Measurements from ENCODE around the gene OR4F6. TPM values are rescaled to one million over a fixed set of nuclear protein-coding genes. Genes with fewer than 3 reads are reported as not detected.

The OR4F6 gene
- total RNA-seq, 1 experiment from 2014 or later: not detected

DNA sequence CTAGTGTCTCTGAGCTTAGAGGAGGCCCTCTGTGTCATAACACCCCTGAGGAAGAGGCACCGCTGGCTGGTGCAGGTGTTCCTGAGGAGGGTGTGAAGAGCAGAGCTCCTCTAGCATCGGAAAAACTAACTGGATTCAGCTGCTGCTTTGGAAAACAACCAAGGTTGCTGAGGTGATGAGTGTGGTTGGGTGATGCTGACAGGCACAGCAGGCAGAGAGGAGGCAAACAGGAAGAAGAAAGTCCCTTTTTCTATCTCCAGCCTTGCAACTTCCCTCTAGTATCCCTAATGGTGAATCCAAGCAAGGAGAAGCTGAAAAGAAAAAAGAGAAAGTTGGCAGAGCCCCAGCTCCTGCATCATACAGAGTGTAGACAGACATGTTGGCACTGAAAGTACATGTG lies 4.9 kb downstream of the OR4F6 start:
- Histone ChIP-seq H3K9me2 (replicated peaks; ENCODE audit: low read length) (no peaks in the 10 kb centered on the region), H2AFZ (ENCODE audit: low read length) (no peak overlapping the region), H3K27ac (ENCODE audit: low read length) (no peak overlapping the region), H3K4me1 (ENCODE audit: insufficient read depth, low read length) (no peaks in the 10 kb centered on the region), H3K9me3 (ENCODE audit: low read length) (no peaks in the 10 kb centered on the region), H3K27me3 (ENCODE audit: low read length) (peaks cover 10% of the 10 kb centered on the region; the same call in 1 of the 2 replicates), H4K20me1 (ENCODE audit: low read length) (no peaks in the 10 kb centered on the region), H3K9ac (ENCODE audit: low read length) (no peak overlapping the region), H3K4me2 (ENCODE audit: low read length) (no peak overlapping the region), H3K79me2 (ENCODE audit: low read length) (no peaks in the 10 kb centered on the region), H3K36me3 (ENCODE audit: low read depth, low read length) (no peaks in the 10 kb centered on the region), H3F3A (ENCODE audit: low read length, unreplicated experiment) (no peaks in the 10 kb centered on the region), H3K4me3 (ENCODE audit: low read length) (no peak overlapping the region)
- DNase-seq (no peak), ATAC-seq (no peak)
- TF ChIP-seq EZH2phosphoT487 (IDR thresholded peaks at IDR 0.05; ENCODE audit: borderline replicate concordance, low read length) (no peak), CTCF (conservative IDR thresholded peaks at IDR 0.05; ENCODE audit: low read depth, low read length) (no peak), EZH2 (IDR thresholded peaks at IDR 0.05; ENCODE audit: low read length, unreplicated experiment) (no peak)
- CTCF ChIA-PET: no interaction called here
- intact Hi-C loops (cut with micrococcal nuclease): no loop called here
- BruUV-seq (replicated peaks): no TSS peak
- POLR2A ChIA-PET (ENCODE audit: unreplicated experiment): interaction anchor here (0.5 kb wide), 1 partner anchor 283 kb away, joined by 3 read pairs; no protein-coding TSS in a partner anchor

GRCh38 chr15:101810456-101810855 lies 7.1 kb downstream of the OR4F6 start:
- no peaks in the 10 kb centered on the region for H3K9me2 ChIP-seq (replicated peaks; ENCODE audit: low read length)
- ChIA-PET POLR2A (ENCODE audit: unreplicated experiment) (no interaction called here), CTCF (no interaction called here)
- H3K79me2 ChIP-seq (ENCODE audit: low read length): no peaks in the 10 kb centered on the region
- TF ChIP-seq EZH2phosphoT487 (IDR thresholded peaks at IDR 0.05; ENCODE audit: borderline replicate concordance, low read length): no peak
- TF ChIP-seq EZH2 (IDR thresholded peaks at IDR 0.05; ENCODE audit: low read length, unreplicated experiment): no peak
- no peak for TF ChIP-seq CTCF (conservative IDR thresholded peaks at IDR 0.05; ENCODE audit: low read depth, low read length)
- no peak overlapping the region for H3K4me3 ChIP-seq (ENCODE audit: low read length)
- no peaks in the 10 kb centered on the region for H3K9me3 ChIP-seq (ENCODE audit: low read length)
- ATAC-seq (no peak), DNase-seq (no peak)
- BruUV-seq (replicated peaks): no TSS peak
- H3K36me3 ChIP-seq (ENCODE audit: low read depth, low read length): no peaks in the 10 kb centered on the region
- H3K27me3 ChIP-seq (ENCODE audit: low read length): peaks cover 15% of the 10 kb centered on the region
- no peaks in the 10 kb centered on the region for H3K4me1 ChIP-seq (ENCODE audit: insufficient read depth, low read length)
- H3K9ac ChIP-seq (ENCODE audit: low read length): no peak overlapping the region
- no peaks in the 10 kb centered on the region for H4K20me1 ChIP-seq (ENCODE audit: low read length)
- H2AFZ ChIP-seq (ENCODE audit: low read length): no peak overlapping the region
- no peaks in the 10 kb centered on the region for H3F3A ChIP-seq (ENCODE audit: low read length, unreplicated experiment)
- intact Hi-C loops (cut with micrococcal nuclease): no loop called here
- H3K4me2 ChIP-seq (ENCODE audit: low read length): no peak overlapping the region
- H3K27ac ChIP-seq (ENCODE audit: low read length): no peak overlapping the region

DNA sequence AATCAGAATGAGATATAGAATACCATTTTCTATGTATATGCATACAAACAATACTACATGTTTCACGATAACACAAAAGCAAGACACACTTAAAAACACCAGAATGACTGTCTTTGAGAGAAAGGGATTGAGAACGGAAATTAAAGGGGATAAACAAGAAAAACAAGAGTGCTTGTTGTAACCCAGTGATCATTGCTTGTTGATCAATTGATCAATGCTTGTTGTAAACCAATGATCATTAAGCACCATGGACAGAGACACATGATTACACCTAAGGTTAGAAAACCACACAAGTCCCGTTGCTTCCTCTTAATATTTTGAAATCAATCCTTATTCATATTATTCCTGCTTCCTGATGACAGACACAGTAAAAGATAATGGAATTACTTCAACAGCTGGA lies 7.6 kb downstream of the OR4F6 start:
- intact Hi-C loops (cut with micrococcal nuclease): no loop called here
- H3K4me2 ChIP-seq (ENCODE audit: low read length): no peak overlapping the region
- no peaks in the 10 kb centered on the region for H3F3A ChIP-seq (ENCODE audit: low read length, unreplicated experiment)
- POLR2A ChIA-PET (ENCODE audit: unreplicated experiment): no interaction called here
- no peaks in the 10 kb centered on the region for H3K9me2 ChIP-seq (replicated peaks; ENCODE audit: low read length)
- H3K4me3 ChIP-seq (ENCODE audit: low read length): no peak overlapping the region
- CTCF ChIA-PET: no interaction called here
- H2AFZ ChIP-seq (ENCODE audit: low read length): no peak overlapping the region
- no peak for ATAC-seq
- H4K20me1 ChIP-seq (ENCODE audit: low read length): no peaks in the 10 kb centered on the region
- TF ChIP-seq EZH2phosphoT487 (IDR thresholded peaks at IDR 0.05; ENCODE audit: borderline replicate concordance, low read length): no peak
- no peak for TF ChIP-seq EZH2 (IDR thresholded peaks at IDR 0.05; ENCODE audit: low read length, unreplicated experiment)
- no peak for TF ChIP-seq CTCF (conservative IDR thresholded peaks at IDR 0.05; ENCODE audit: low read depth, low read length)
- no peaks in the 10 kb centered on the region for H3K79me2 ChIP-seq (ENCODE audit: low read length)
- no TSS peak for BruUV-seq (replicated peaks)
- no peaks in the 10 kb centered on the region for H3K4me1 ChIP-seq (ENCODE audit: insufficient read depth, low read length)
- H3K9me3 ChIP-seq (ENCODE audit: low read length): no peaks in the 10 kb centered on the region
- H3K9ac ChIP-seq (ENCODE audit: low read length): no peak overlapping the region
- no peak for DNase-seq
- peaks cover 17% of the 10 kb centered on the region for H3K27me3 ChIP-seq (ENCODE audit: low read length)
- no peak overlapping the region for H3K27ac ChIP-seq (ENCODE audit: low read length)
- H3K36me3 ChIP-seq (ENCODE audit: low read depth, low read length): no peaks in the 10 kb centered on the region
